GM12891 (cell line): Measurements from ENCODE around the gene VAV3. TPM values are rescaled to one million over a fixed set of nuclear protein-coding genes. Genes with fewer than 3 reads are reported as not detected.
"Not testable (repeated sequence)": the region's sequence is repeated elsewhere in the genome, so short reads cannot be mapped to it uniquely, and the experiment has no call there.

ENCODE experiments used
- DNase-seq: peaks from one replicate; pipeline ENCODE4 v3.0.0; 2011; ENCODE audit warnings: low spot score; ENCODE audit not compliant: insufficient read length
- FAIRE-seq: peaks from 2 replicates; lab custom pipeline; 2011; peaks lifted over from hg19 to GRCh38; lab: Jason Lieb, UNC
- PAX5 ChIP-seq: IDR thresholded peaks from 2 replicates; pipeline ENCODE4 v1.6.1; 2011; ENCODE audit warnings: low read length, moderate library complexity, mild to moderate bottlenecking; ENCODE audit not compliant: insufficient read depth, severe bottlenecking
- POLR2A ChIP-seq: IDR thresholded peaks from 2 replicates; pipeline ENCODE4 v1.6.1; 2011; ENCODE audit warnings: low read depth, low read length, control low read depth
- POLR2AphosphoS5 ChIP-seq: IDR thresholded peaks from 2 replicates; pipeline ENCODE4 v1.6.1; 2011; ENCODE audit warnings: low read depth, low read length, control low read depth
- POU2F2 ChIP-seq: IDR thresholded peaks from 2 replicates; pipeline ENCODE4 v1.6.1; 2011; ENCODE audit warnings: low read depth, mild to moderate bottlenecking, control low read depth, low read length, moderate library complexity
- SPI1 ChIP-seq: IDR thresholded peaks from 2 replicates; pipeline ENCODE4 v1.6.1; 2011; ENCODE audit warnings: low read depth, low read length, control low read depth
- TAF1 ChIP-seq: IDR thresholded peaks from 2 replicates; pipeline ENCODE4 v1.6.1; 2011; ENCODE audit warnings: low read depth, low read length, control low read depth
- polyA plus RNA-seq: library from polyadenylated mRNA; unstranded; fragments of >200 nt; gene quantifications from one replicate; pipeline ENCODE4 v1.2.1, GENCODE V29; 2012; ENCODE audit warnings: low read depth, missing spikeins, inconsistent platforms; ENCODE audit not compliant: missing spikeins

The VAV3 gene, protein sequence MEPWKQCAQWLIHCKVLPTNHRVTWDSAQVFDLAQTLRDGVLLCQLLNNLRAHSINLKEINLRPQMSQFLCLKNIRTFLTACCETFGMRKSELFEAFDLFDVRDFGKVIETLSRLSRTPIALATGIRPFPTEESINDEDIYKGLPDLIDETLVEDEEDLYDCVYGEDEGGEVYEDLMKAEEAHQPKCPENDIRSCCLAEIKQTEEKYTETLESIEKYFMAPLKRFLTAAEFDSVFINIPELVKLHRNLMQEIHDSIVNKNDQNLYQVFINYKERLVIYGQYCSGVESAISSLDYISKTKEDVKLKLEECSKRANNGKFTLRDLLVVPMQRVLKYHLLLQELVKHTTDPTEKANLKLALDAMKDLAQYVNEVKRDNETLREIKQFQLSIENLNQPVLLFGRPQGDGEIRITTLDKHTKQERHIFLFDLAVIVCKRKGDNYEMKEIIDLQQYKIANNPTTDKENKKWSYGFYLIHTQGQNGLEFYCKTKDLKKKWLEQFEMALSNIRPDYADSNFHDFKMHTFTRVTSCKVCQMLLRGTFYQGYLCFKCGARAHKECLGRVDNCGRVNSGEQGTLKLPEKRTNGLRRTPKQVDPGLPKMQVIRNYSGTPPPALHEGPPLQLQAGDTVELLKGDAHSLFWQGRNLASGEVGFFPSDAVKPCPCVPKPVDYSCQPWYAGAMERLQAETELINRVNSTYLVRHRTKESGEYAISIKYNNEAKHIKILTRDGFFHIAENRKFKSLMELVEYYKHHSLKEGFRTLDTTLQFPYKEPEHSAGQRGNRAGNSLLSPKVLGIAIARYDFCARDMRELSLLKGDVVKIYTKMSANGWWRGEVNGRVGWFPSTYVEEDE
- polyA plus RNA-seq = 0.06 TPM

- FAIRE-seq = no peak
- DNase-seq = peak; percentile 25
- TF ChIP-seq POLR2A (no peak), POLR2AphosphoS5 (no peak), POU2F2 (no peak), PAX5 (no peak), SPI1 (no peak), TAF1 (no peak)
Measured at GRCh38 chr1:107965110-107965991, at the start of gene VAV3. TSS of gene VAV3 (minus strand) at chr1:107965180. CDS start at chr1:107964869, 311 bp downstream.

GRCh38 chr1:108012553-108012952 is 47.6 kb upstream of the VAV3 start:
- TF ChIP-seq PAX5 = no peak
- no peak for TF ChIP-seq SPI1
- TF ChIP-seq POU2F2 = no peak
- TF ChIP-seq POLR2AphosphoS5 = no peak
- no peak for TF ChIP-seq POLR2A
- TF ChIP-seq TAF1 = no peak
- FAIRE-seq = no peak
- DNase-seq = no peak

- TF ChIP-seq POLR2A (no peak), SPI1 (no peak), POU2F2 (no peak), PAX5 (no peak), POLR2AphosphoS5 (no peak), TAF1 (no peak)
- no peak for FAIRE-seq
- no peak for DNase-seq
Measured at GRCh38 chr1:108011295-108011694, 46.3 kb upstream of the VAV3 start.

DNA sequence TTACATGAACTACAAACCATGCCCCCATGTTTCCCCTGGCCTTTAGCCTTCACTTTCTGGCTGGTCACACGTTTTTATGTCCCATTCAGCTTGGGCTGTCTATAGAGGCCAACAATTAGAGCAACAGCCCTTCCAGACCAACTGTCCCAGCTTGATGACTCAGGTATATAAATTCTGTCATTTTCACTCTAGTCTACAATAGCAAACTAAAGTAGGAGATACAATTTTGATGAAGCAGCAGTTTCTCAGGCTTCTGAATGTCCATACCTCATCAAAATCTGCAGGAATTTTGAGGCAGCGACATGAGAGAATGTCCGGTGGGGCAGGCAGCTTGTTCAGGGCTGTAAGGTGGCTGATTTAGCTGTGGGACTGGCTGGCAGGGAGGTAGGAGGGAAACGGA is 45.6 kb upstream of the VAV3 start:
- DNase-seq (no peak), FAIRE-seq (no peak)
- TF ChIP-seq TAF1 = no peak
- no peak for TF ChIP-seq POU2F2
- no peak for TF ChIP-seq POLR2A
- TF ChIP-seq PAX5 = no peak
- no peak for TF ChIP-seq POLR2AphosphoS5
- TF ChIP-seq SPI1 = no peak

DNA sequence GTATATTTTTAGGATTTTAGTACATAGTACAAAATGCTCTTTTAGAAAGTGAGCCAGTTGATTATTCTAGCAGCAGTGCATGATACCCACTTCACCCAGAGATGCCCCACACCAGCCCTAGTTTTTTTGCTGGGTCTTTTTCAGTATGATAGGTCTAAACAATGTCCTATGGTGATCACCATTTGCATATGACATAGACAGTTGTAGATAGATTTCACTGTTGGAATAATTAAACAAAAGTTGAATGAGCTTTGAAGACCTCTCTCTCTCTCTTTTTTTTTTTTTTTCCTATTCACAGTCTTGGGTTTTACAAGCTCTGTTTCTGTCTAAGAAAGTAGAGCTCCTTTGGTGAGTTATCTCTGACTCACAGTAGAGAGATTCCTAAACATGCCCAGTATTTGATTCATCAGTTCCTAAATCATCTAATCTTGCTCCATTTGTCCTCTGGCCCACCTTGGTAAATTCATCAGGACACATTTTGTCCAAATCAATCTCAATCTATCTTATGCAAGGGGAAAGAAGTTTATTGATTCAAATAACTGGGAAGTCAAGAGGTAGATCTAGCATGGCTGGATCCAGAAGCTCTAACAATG is 44.7 kb upstream of the VAV3 start:
- DNase-seq (no peak), FAIRE-seq (no peak)
- no peak for TF ChIP-seq TAF1
- no peak for TF ChIP-seq POU2F2
- no peak for TF ChIP-seq SPI1
- no peak for TF ChIP-seq POLR2AphosphoS5
- no peak for TF ChIP-seq POLR2A
- TF ChIP-seq PAX5 = no peak

GRCh38 chr1:108007531-108007930 is 42.6 kb upstream of the VAV3 start:
- FAIRE-seq (no peak), DNase-seq (no peak)
- TF ChIP-seq POLR2A (no peak), PAX5 (no peak), POLR2AphosphoS5 (no peak), TAF1 (no peak), SPI1 (no peak), POU2F2 (no peak)

GRCh38 chr1:108007070-108007469 is 42.1 kb upstream of the VAV3 start:
- no peak for TF ChIP-seq SPI1
- TF ChIP-seq POLR2AphosphoS5 = no peak
- TF ChIP-seq POU2F2 = no peak
- no peak for TF ChIP-seq TAF1
- TF ChIP-seq POLR2A = no peak
- TF ChIP-seq PAX5 = no peak
- DNase-seq = no peak
- FAIRE-seq = no peak

GRCh38 chr1:108004919-108005318 is 39.9 kb upstream of the VAV3 start:
- DNase-seq, FAIRE-seq: not testable (repeated sequence)

GRCh38 chr1:108000620-108001111 is 35.7 kb upstream of the VAV3 start:
- TF ChIP-seq POLR2AphosphoS5 (no peak), SPI1 (no peak), POLR2A (no peak), TAF1 (no peak), PAX5 (no peak)
- FAIRE-seq = no peak
- no peak for DNase-seq
